BLaER1 treated with 17β-estradiol and CSF1 and Interleukin-3, amounts not matched to agents 10 nM and 100 nM (cell line): ENCODE results near the gene ATF1.
"Not testable (repeated sequence)": the region's sequence is repeated elsewhere in the genome, so short reads cannot be mapped to it uniquely, and the experiment has no call there.

Experiments used
- H3K27ac ChIP-seq, 11 experiments: shearing (Covaris generic); formaldehyde crosslinking; 2 replicates each; pipeline ENCODE4 v1.8.1; 2022
- H3K27me3 ChIP-seq, 11 experiments: shearing (Covaris generic); formaldehyde crosslinking; 2 replicates each; pipeline ENCODE4 v1.8.1; 2022
- H3K36me3 ChIP-seq, 11 experiments: shearing (Covaris generic); formaldehyde crosslinking; 2 replicates each; pipeline ENCODE4 v1.8.1; 2022
- H3K4me1 ChIP-seq, 10 experiments: shearing (Covaris generic); formaldehyde crosslinking; 2 replicates each; pipeline ENCODE4 v1.8.1; 2022
- H3K4me2 ChIP-seq, 11 experiments: shearing (Covaris generic); formaldehyde crosslinking; 2 replicates each; pipeline ENCODE4 v1.8.1; 2022
- H3K4me3 ChIP-seq, 10 experiments: shearing (Covaris generic); formaldehyde crosslinking; 2 replicates each; pipeline ENCODE4 v1.8.1; 2022
- H3K9ac ChIP-seq, 11 experiments: shearing (Covaris generic); formaldehyde crosslinking; 2 replicates each; pipeline ENCODE4 v1.8.1; 2022
- H3K9me3 ChIP-seq, 11 experiments: shearing (Covaris generic); formaldehyde crosslinking; replicated peaks in 1 of 11; 2 replicates each; pipeline ENCODE4 v1.8.1; 2022
- H4K20me1 ChIP-seq, 11 experiments: shearing (Covaris generic); formaldehyde crosslinking; 2 replicates each; pipeline ENCODE4 v1.8.1; 2022
- Cebpa-rat ChIP-seq, 11 experiments: shearing (Covaris generic); IDR thresholded peaks; 2 replicates each; pipeline ENCODE4 v1.8.1; 2022

Gene ATF1

GRCh38 chr12:50848963-50849362 is 85.1 kb downstream of the ATF1 start:
- Histone ChIP-seq H3K4me3 (no peak overlapping the region), H3K27ac (no peak overlapping the region), H3K4me1 (no peaks in the 10 kb centered on the region), H3K9me3 (peaks cover 0 to 11% (median 0%) of the 10 kb centered on the region in 11 experiments; a peak in 3 of 22 replicates), H3K9ac (no peak overlapping the region), H3K4me2 (no peak overlapping the region), H4K20me1 (no peaks in the 10 kb centered on the region), H3K27me3 (no peaks in the 10 kb centered on the region), H3K36me3 (no peaks in the 10 kb centered on the region)
- no peak for TF ChIP-seq Cebpa-rat (IDR thresholded peaks at IDR 0.05)

- not testable (repeated sequence) for H3K36me3 ChIP-seq, H3K4me3 ChIP-seq, H3K27me3 ChIP-seq, H3K9ac ChIP-seq, H4K20me1 ChIP-seq, H3K27ac ChIP-seq, H3K4me2 ChIP-seq, H3K4me1 ChIP-seq
- peaks cover 5 to 25% (median 13%) of the 10 kb centered on the region in 11 experiments; a peak in 19 of 22 replicates for H3K9me3 ChIP-seq
These were observed 91.3 kb downstream of the ATF1 start for GRCh38 chr12:50855218-50855617.

GRCh38 chr12:50855679-50856078 is 91.8 kb downstream of the ATF1 start:
- H3K27ac ChIP-seq, H3K36me3 ChIP-seq, H3K4me2 ChIP-seq, H3K27me3 ChIP-seq, H3K9ac ChIP-seq, H3K4me3 ChIP-seq, H3K4me1 ChIP-seq, H4K20me1 ChIP-seq: not testable (repeated sequence)
- H3K9me3 ChIP-seq, result peaks cover 5 to 25% (median 13%) of the 10 kb centered on the region in 11 experiments; a peak in 19 of 22 replicates

- H3K4me2 ChIP-seq, result no peak overlapping the region
- H3K4me3 ChIP-seq, result no peak overlapping the region
- no peaks in the 10 kb centered on the region for H4K20me1 ChIP-seq
- peaks cover 5 to 17% (median 15%) of the 10 kb centered on the region in 11 experiments for H3K9me3 ChIP-seq
- H3K4me1 ChIP-seq, result peaks cover 0 to 8% (median 0%) of the 10 kb centered on the region in 10 experiments; a peak in 2 of 20 replicates
- TF ChIP-seq Cebpa-rat (IDR thresholded peaks at IDR 0.05), result no peak
- H3K27me3 ChIP-seq, result no peaks in the 10 kb centered on the region
- H3K27ac ChIP-seq, result no peak overlapping the region
- no peak overlapping the region for H3K9ac ChIP-seq
- H3K36me3 ChIP-seq, result no peaks in the 10 kb centered on the region
These were observed 95.9 kb downstream of the ATF1 start for GRCh38 chr12:50859621-50860310.

- Histone ChIP-seq H3K9me3 (peaks cover 24 to 29% (median 27%) of the 10 kb centered on the region in 11 experiments), H3K36me3 (no peaks in the 10 kb centered on the region), H3K27me3 (no peaks in the 10 kb centered on the region), H3K27ac (no peak overlapping the region), H3K4me3 (no peak overlapping the region), H3K4me2 (peak overlapping the region in 1 of 11 experiments; percentile 3; a peak in 1 of 22 replicates), H3K9ac (no peak overlapping the region), H4K20me1 (no peaks in the 10 kb centered on the region), H3K4me1 (peaks cover 0 to 8% (median 0%) of the 10 kb centered on the region in 10 experiments; a peak in 2 of 20 replicates)
- no peak for TF ChIP-seq Cebpa-rat (IDR thresholded peaks at IDR 0.05)
These were observed 98.4 kb downstream of the ATF1 start for GRCh38 chr12:50862316-50862715.

GRCh38 chr12:50865266-50865665 is 101.4 kb downstream of the ATF1 start:
- Histone ChIP-seq H3K9me3 (peaks cover 35 to 44% (median 39%) of the 10 kb centered on the region in 11 experiments), H3K36me3 (no peaks in the 10 kb centered on the region), H3K27me3 (no peaks in the 10 kb centered on the region), H3K9ac (no peak overlapping the region), H3K4me2 (no peak overlapping the region), H3K27ac (no peak overlapping the region), H3K4me3 (no peak overlapping the region), H3K4me1 (peaks cover 0 to 8% (median 0%) of the 10 kb centered on the region in 10 experiments; a peak in 2 of 20 replicates), H4K20me1 (no peaks in the 10 kb centered on the region)
- TF ChIP-seq Cebpa-rat (IDR thresholded peaks at IDR 0.05), result no peak

GRCh38 chr12:50868881-50869280 is 105.0 kb downstream of the ATF1 start:
- H3K9me3 ChIP-seq, result peaks cover 35 to 47% (median 42%) of the 10 kb centered on the region in 11 experiments
- not testable (repeated sequence) for H3K36me3 ChIP-seq, H3K4me1 ChIP-seq, H3K4me2 ChIP-seq, H4K20me1 ChIP-seq, H3K9ac ChIP-seq, H3K27me3 ChIP-seq, H3K27ac ChIP-seq, H3K4me3 ChIP-seq
